Left lung (tissue), 10 donors: ENCODE measurements around the gene ASTN2. TPM values are rescaled to one million over a fixed set of nuclear protein-coding genes. Genes with fewer than 3 reads are reported as not detected.

Experiments
- ATAC-seq: fragments of 200-7000 bp; cut with Tn5 transposase; one replicate; pipeline ENCODE4 v1.9.1; 2020; ENCODE audit warnings: moderate library complexity
- DNase-seq, 4 donors: peaks; one replicate each; pipeline ENCODE4 v3.0.0-alpha.2; 2013 to 2020
- H3K27ac ChIP-seq, 2 donors: fragments of 200-600 bp; sonication (generic) in 1 of 2; one replicate each; pipeline versions ENCODE4 v1.5.0 to v1.8.0; 2020 to 2021
- H3K27me3 ChIP-seq, 2 donors: fragments of 200-600 bp; sonication (generic) in 1 of 2; one replicate each; pipeline versions ENCODE4 v1.5.0 to v1.8.0; 2020 to 2021
- H3K36me3 ChIP-seq, 2 donors: fragments of 200-600 bp; sonication (generic) in 1 of 2; one replicate each; pipeline versions ENCODE4 v1.5.0 to v1.8.0; 2020 to 2021
- H3K4me1 ChIP-seq, 2 donors: fragments of 200-600 bp; one replicate each; pipeline ENCODE4 v1.8.0; 2021
- H3K4me3 ChIP-seq, 2 donors: fragments of 200-600 bp; sonication (generic) in 1 of 2; one replicate each; pipeline versions ENCODE4 v1.5.0 to v1.8.0; 2020 to 2021; ENCODE audit warnings: mild to moderate bottlenecking in 1 of 2
- H3K9me3 ChIP-seq, 2 donors: fragments of 200-600 bp; sonication (generic) in 1 of 2; one replicate each; pipeline versions ENCODE4 v1.5.0 to v1.8.0; 2020 to 2021
- intact Hi-C, 2 donors: fragments of 100-400 bp; cut with DNase I; formaldehyde crosslinking; loops; one replicate each; pipeline versions ENCODE4 v1.11.2 to v1.14.2; 2022
- polyA plus RNA-seq, 6 donors: library from polyadenylated mRNA; unstranded; fragments of 120-200 nt; gene quantifications; one replicate each; pipeline ENCODE4 v1.2.1, GENCODE V29; 2013; ENCODE audit not compliant: insufficient read length in 6 of 6
- total RNA-seq, 2 donors: library from RNA; stranded (reverse); fragmentation: NEBNext Ultra II Directional; extraction: Animal tissue kit (Norgen Biotek cat#: 25700); gene quantifications; one replicate each; pipeline ENCODE4 v1.2.1, GENCODE V29; 2021
- TF ChIP-seq, protein P1 (sequence below), 2 donors: fragments of 200-600 bp; sonication (generic) in 1 of 2; IDR thresholded peaks; one replicate each; pipeline versions ENCODE4 v1.5.0 to v1.8.0; 2021; ENCODE audit warnings: antibody characterized with exemption in 2 of 2
- donor health status: DM: no; HTN: yes; CAD: no.
- donor health status: DM: no; HTN: no; CAD: no.

The ASTN2 gene
- total and polyA plus RNA-seq, 8 donors = 3.1 to 5.5 (median 4.5) TPM

GRCh38 chr9:116859763-116860162, 555.1 kb downstream of the ASTN2 start:
- H3K27me3 ChIP-seq = no peaks in the 10 kb centered on the region
- TF ChIP-seq, protein P1, sequence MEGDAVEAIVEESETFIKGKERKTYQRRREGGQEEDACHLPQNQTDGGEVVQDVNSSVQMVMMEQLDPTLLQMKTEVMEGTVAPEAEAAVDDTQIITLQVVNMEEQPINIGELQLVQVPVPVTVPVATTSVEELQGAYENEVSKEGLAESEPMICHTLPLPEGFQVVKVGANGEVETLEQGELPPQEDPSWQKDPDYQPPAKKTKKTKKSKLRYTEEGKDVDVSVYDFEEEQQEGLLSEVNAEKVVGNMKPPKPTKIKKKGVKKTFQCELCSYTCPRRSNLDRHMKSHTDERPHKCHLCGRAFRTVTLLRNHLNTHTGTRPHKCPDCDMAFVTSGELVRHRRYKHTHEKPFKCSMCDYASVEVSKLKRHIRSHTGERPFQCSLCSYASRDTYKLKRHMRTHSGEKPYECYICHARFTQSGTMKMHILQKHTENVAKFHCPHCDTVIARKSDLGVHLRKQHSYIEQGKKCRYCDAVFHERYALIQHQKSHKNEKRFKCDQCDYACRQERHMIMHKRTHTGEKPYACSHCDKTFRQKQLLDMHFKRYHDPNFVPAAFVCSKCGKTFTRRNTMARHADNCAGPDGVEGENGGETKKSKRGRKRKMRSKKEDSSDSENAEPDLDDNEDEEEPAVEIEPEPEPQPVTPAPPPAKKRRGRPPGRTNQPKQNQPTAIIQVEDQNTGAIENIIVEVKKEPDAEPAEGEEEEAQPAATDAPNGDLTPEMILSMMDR (IDR thresholded peaks at IDR 0.05) = no peak

GRCh38 chr9:116857321-116857720, 557.5 kb downstream of the ASTN2 start:
- Histone ChIP-seq H3K27ac (no peak overlapping the region), H3K4me3 (no peak overlapping the region), H3K4me1 (no peaks in the 10 kb centered on the region), H3K36me3 (no peaks in the 10 kb centered on the region), H3K27me3 (no peaks in the 10 kb centered on the region), H3K9me3 (no peaks in the 10 kb centered on the region)
- intact Hi-C loops = loop anchor here (5.0 kb wide), 2 partner anchors 120 to 125 kb away; no protein-coding TSS in a partner anchor
- DNase-seq = no peak
- TF ChIP-seq, protein P1 (IDR thresholded peaks at IDR 0.05) = no peak
- no peak for ATAC-seq

More at GRCh38 chr9:116859763-116860162, 555.1 kb downstream of the ASTN2 start:
- H3K36me3 ChIP-seq = no peaks in the 10 kb centered on the region
- H3K4me1 ChIP-seq = no peaks in the 10 kb centered on the region
- no peak overlapping the region for H3K27ac ChIP-seq
- no peak for DNase-seq
- no peak for ATAC-seq
- intact Hi-C loops = loop anchor here (5.0 kb wide), 2 partner anchors 122 to 127 kb away; no protein-coding TSS in a partner anchor
- H3K9me3 ChIP-seq = no peaks in the 10 kb centered on the region
- H3K4me3 ChIP-seq = no peak overlapping the region

- ATAC-seq = peak; percentile 92
- TF ChIP-seq, protein P1 (IDR thresholded peaks at IDR 0.05) = no peak
- intact Hi-C loops = loop anchor here (5.0 kb wide), 2 partner anchors 119 to 124 kb away; no protein-coding TSS in a partner anchor
These were observed 558.8 kb downstream of the ASTN2 start for GRCh38 chr9:116855881-116856662.

DNA sequence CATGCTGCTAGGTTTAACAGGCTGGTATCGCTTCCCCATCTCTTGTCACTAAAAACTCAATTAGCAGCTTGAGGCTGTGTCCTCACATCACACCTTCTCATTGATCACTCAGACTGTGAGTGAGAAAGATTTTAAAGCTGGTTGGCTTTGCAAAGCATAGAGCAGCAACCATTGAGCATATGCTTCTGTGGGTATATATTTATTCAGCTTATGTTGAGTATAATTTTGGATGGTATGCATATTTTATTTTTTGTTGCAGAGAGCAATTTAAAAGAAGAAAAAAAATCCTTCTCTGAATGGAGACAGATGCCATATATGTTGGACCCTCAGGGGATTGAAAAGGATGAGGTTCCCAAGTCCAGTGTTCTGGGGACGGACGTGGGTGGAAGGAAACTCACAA, 565.1 kb downstream of the ASTN2 start:
- Histone ChIP-seq H3K36me3 (no peaks in the 10 kb centered on the region), H3K9me3 (no peaks in the 10 kb centered on the region), H3K27me3 (no peaks in the 10 kb centered on the region), H3K4me3 (no peak overlapping the region), H3K4me1 (no peaks in the 10 kb centered on the region), H3K27ac (no peak overlapping the region)
- ATAC-seq (no peak), DNase-seq (no peak)
- intact Hi-C loops = no loop called here
- TF ChIP-seq, protein P1 (IDR thresholded peaks at IDR 0.05) = no peak

More at GRCh38 chr9:116855881-116856662, 558.8 kb downstream of the ASTN2 start:
- Histone ChIP-seq H3K4me3 (no peak overlapping the region), H3K27me3 (no peaks in the 10 kb centered on the region), H3K9me3 (no peaks in the 10 kb centered on the region), H3K36me3 (no peaks in the 10 kb centered on the region), H3K4me1 (no peaks in the 10 kb centered on the region), H3K27ac (no peak overlapping the region)
- DNase-seq = peak in 2 of 4 donors; percentile 11 to 61

- no peaks in the 10 kb centered on the region for H3K36me3 ChIP-seq
- H3K27me3 ChIP-seq = no peaks in the 10 kb centered on the region
- TF ChIP-seq, protein P1 (IDR thresholded peaks at IDR 0.05) = no peak
- ATAC-seq (no peak), DNase-seq (peak in 1 of 4 donors; percentile 7)
- intact Hi-C loops = no loop called here
- peaks cover 0 to 2% of the 10 kb centered on the region in 2 donors for H3K9me3 ChIP-seq
- no peak overlapping the region for H3K4me3 ChIP-seq
- H3K4me1 ChIP-seq = no peaks in the 10 kb centered on the region
- H3K27ac ChIP-seq = no peak overlapping the region
These were observed 570.2 kb downstream of the ASTN2 start for GRCh38 chr9:116844621-116845020.
